Bronchial epithelial cell (primary cell): ENCODE measurements around the gene RARS2. TPM values are rescaled to one million over a fixed set of nuclear protein-coding genes. Genes with fewer than 3 reads are reported as not detected.

Source experiments
- DNase-seq: peaks from one replicate; pipeline ENCODE4 v3.0.0-alpha.2; 2010; ENCODE audit warnings: low read depth
- FAIRE-seq: peaks from 2 replicates; lab custom pipeline; 2011; peaks lifted over from hg19 to GRCh38; lab: Jason Lieb, UNC
- H3K27me3 ChIP-seq: 2 replicates; pipeline ENCODE4 v1.5.1; 2011; ENCODE audit warnings: low read length; ENCODE audit not compliant: control insufficient read depth, insufficient read depth
- H3K36me3 ChIP-seq: 2 replicates; pipeline ENCODE4 v1.5.1; 2011; ENCODE audit warnings: low read length; ENCODE audit not compliant: control insufficient read depth, insufficient read depth
- H3K4me3 ChIP-seq: 2 replicates; pipeline ENCODE4 v1.5.1; 2011; ENCODE audit warnings: mild to moderate bottlenecking, low read depth, low read length, control low read depth
- CTCF ChIP-seq: IDR thresholded peaks from 2 replicates; pipeline ENCODE4 v1.5.1; 2011; ENCODE audit warnings: mild to moderate bottlenecking, moderate library complexity, low read length, control low read depth, inconsistent platforms; ENCODE audit not compliant: insufficient read depth, severe bottlenecking
- total RNA-seq: library from RNA; depleted of rRNA; stranded (reverse); fragments of >200 nt; gene quantifications from 2 replicates; pipeline ENCODE4 v1.2.1, GENCODE V29; 2014

The RARS2 gene
- total RNA-seq, 1 donor from 2014 or later: 28.4 TPM

- H3K36me3 ChIP-seq: no peaks in the 10 kb centered on the region
- no peaks in the 10 kb centered on the region for H3K27me3 ChIP-seq
- DNase-seq (no peak), FAIRE-seq (no peak)
- TF ChIP-seq CTCF: no peak
- no peak overlapping the region for H3K4me3 ChIP-seq
Measured at GRCh38 chr6:87572883-87573282, 16.9 kb downstream of the RARS2 start.

- no peak for TF ChIP-seq CTCF
- DNase-seq: no peak
- H3K36me3 ChIP-seq: no peaks in the 10 kb centered on the region
- FAIRE-seq: no peak
- no peaks in the 10 kb centered on the region for H3K27me3 ChIP-seq
- H3K4me3 ChIP-seq: no peak overlapping the region
Measured at GRCh38 chr6:87572021-87572420, 17.8 kb downstream of the RARS2 start.

- H3K27me3 ChIP-seq: no peaks in the 10 kb centered on the region
- H3K36me3 ChIP-seq: peaks cover 4% of the 10 kb centered on the region
- no peak for DNase-seq
- TF ChIP-seq CTCF: no peak
- no peak for FAIRE-seq
- no peak overlapping the region for H3K4me3 ChIP-seq
Measured at GRCh38 chr6:87561017-87561416, 28.8 kb downstream of the RARS2 start.

- Histone ChIP-seq H3K4me3 (no peak overlapping the region), H3K27me3 (no peaks in the 10 kb centered on the region), H3K36me3 (peaks cover 4% of the 10 kb centered on the region)
- DNase-seq (peak; percentile 12), FAIRE-seq (no peak)
- no peak for TF ChIP-seq CTCF
Measured at GRCh38 chr6:87558446-87558845, 31.3 kb downstream of the RARS2 start.

GRCh38 chr6:87555506-87555905 lies 34.3 kb downstream of the RARS2 start:
- TF ChIP-seq CTCF: no peak
- peaks cover 1% of the 10 kb centered on the region for H3K36me3 ChIP-seq
- no peak for FAIRE-seq
- no peak for DNase-seq
- H3K27me3 ChIP-seq: no peaks in the 10 kb centered on the region
- no peak overlapping the region for H3K4me3 ChIP-seq

GRCh38 chr6:87553159-87553765 lies 36.5 kb downstream of the RARS2 start:
- H3K36me3 ChIP-seq: peaks cover 1% of the 10 kb centered on the region
- no peak overlapping the region for H3K4me3 ChIP-seq
- TF ChIP-seq CTCF: no peak
- DNase-seq (no peak), FAIRE-seq (no peak)
- no peaks in the 10 kb centered on the region for H3K27me3 ChIP-seq
